HepG2 (cell line): Measurements from ENCODE around the gene RDM1. TPM values are rescaled to one million over a fixed set of nuclear protein-coding genes. Genes with fewer than 3 reads are reported as not detected.

Experiments
- ASH2L ChIP-seq: fragments of 300-600, 200-600 bp; sonication (generic); IDR thresholded peaks from 2 replicates; pipeline ENCODE4 v1.7.0; 2017; ENCODE audit warnings: low read depth, mild to moderate bottlenecking, moderate library complexity, mixed read lengths, low read length; ENCODE audit not compliant: insufficient read length
- ATF7-NPFF ChIP-seq: sonication (generic); formaldehyde crosslinking; IDR thresholded peaks from 2 replicates; pipeline ENCODE4 v1.8.1; 2023; ENCODE audit warnings: mild to moderate bottlenecking, low read depth, missing genetic modification reagents, moderate library complexity
- HIVEP1 ChIP-seq: sonication (generic); formaldehyde crosslinking; IDR thresholded peaks from 2 replicates; pipeline ENCODE4 v1.4.0; 2020; ENCODE audit warnings: mild to moderate bottlenecking, missing genetic modification reagents
- NR2F6 ChIP-seq, 2 experiments: IDR thresholded peaks; 2 replicates each; pipeline ENCODE4 v1.6.1; 2016; ENCODE audit warnings: antibody characterized with exemption in 1 of 2, mild to moderate bottlenecking in 1 of 2
- PAF1 ChIP-seq: IDR thresholded peaks from 2 replicates; pipeline ENCODE4 v1.6.1; 2016; ENCODE audit warnings: missing genetic modification reagents, missing compliant biosample characterization
- PCBP2 ChIP-seq: fragments of 200-400 bp; formaldehyde crosslinking; optimal IDR thresholded peaks from 2 replicates; pipeline ENCODE3; 2018; ENCODE audit warnings: low read length, low read depth; ENCODE audit not compliant: poor library complexity, severe bottlenecking
- SYNCRIP ChIP-seq: fragments of 200-400 bp; formaldehyde crosslinking; IDR thresholded peaks from 2 replicates; pipeline ENCODE4 v1.6.1; 2018; ENCODE audit warnings: mild to moderate bottlenecking, low read depth, low read length; ENCODE audit not compliant: insufficient read depth
- ZFYVE20 ChIP-seq: sonication (generic); formaldehyde crosslinking; IDR thresholded peaks from 2 replicates; pipeline ENCODE4 v1.8.0; 2023; ENCODE audit warnings: low read depth, mild to moderate bottlenecking, moderate library complexity, missing genetic modification reagents, borderline replicate concordance
- ZNF431 ChIP-seq: sonication (generic); formaldehyde crosslinking; IDR thresholded peaks from 2 replicates; pipeline ENCODE4 v1.9.0; 2022; ENCODE audit warnings: missing genetic modification reagents, low read depth, mild to moderate bottlenecking, borderline replicate concordance
- ZNF747 ChIP-seq: sonication (generic); formaldehyde crosslinking; IDR thresholded peaks from 2 replicates; pipeline ENCODE4 v1.8.1; 2023; ENCODE audit warnings: missing genetic modification reagents, mild to moderate bottlenecking, borderline replicate concordance
- ZNF883 ChIP-seq: sonication (generic); formaldehyde crosslinking; IDR thresholded peaks from 2 replicates; pipeline ENCODE4 v1.5.1; 2020; ENCODE audit warnings: mild to moderate bottlenecking, missing genetic modification reagents; ENCODE audit errors: not compliant biosample characterization
- polyA plus RNA-seq, 8 experiments: library from polyadenylated mRNA; depleted of rRNA in 3 of 8; stranded (reverse) in 7 of 8; unstranded in 1 of 8; fragments of >200 nt; fragmentation: Illumina TruSeq in 4 of 8; extraction: Trizol in 4 of 8; gene quantifications; 2 replicates each; pipeline versions ENCODE4 v1.2.1 to v1.2.3, GENCODE V29; 2011 to 2016; ENCODE audit warnings: low read depth in 4 of 8, missing spikeins in 1 of 8, mixed read lengths in 1 of 8; ENCODE audit not compliant: insufficient read depth in 1 of 8
- total RNA-seq, 5 experiments: library from RNA; depleted of rRNA; stranded (reverse); fragments of >200 nt; fragmentation: Illumina TruSeq; extraction: Trizol; gene quantifications; 2 replicates each; pipeline ENCODE4 v1.2.3, GENCODE V29; 2016; ENCODE audit warnings: low read depth in 1 of 5
- TF ChIP-seq, protein P1 (sequence below): sonication (generic); formaldehyde crosslinking; IDR thresholded peaks from 2 replicates; pipeline ENCODE4 v1.5.0; 2020; ENCODE audit warnings: mild to moderate bottlenecking, missing genetic modification reagents
- TF ChIP-seq, protein P2 (sequence below): IDR thresholded peaks from 2 replicates; pipeline ENCODE4 v1.6.1; 2016; ENCODE audit warnings: low read depth, borderline replicate concordance
- TF ChIP-seq, protein P3 (sequence below): IDR thresholded peaks from 2 replicates; pipeline ENCODE4 v1.6.1; 2012; ENCODE audit warnings: low read length, improper control_type of control experiment
- TF ChIP-seq, protein P4 (sequence below): sonication (generic); formaldehyde crosslinking; IDR thresholded peaks from 2 replicates; pipeline ENCODE4 v1.4.0; 2020; ENCODE audit warnings: missing genetic modification reagents, mild to moderate bottlenecking, borderline replicate concordance
- TF ChIP-seq, protein P5 (sequence below): sonication (generic); formaldehyde crosslinking; IDR thresholded peaks from 2 replicates; pipeline ENCODE4 v1.4.0; 2020; ENCODE audit warnings: mild to moderate bottlenecking, missing genetic modification reagents, borderline replicate concordance
- TF ChIP-seq, protein P6 (sequence below): sonication (generic); formaldehyde crosslinking; IDR thresholded peaks from 2 replicates; pipeline ENCODE4 v1.4.0; 2020; ENCODE audit warnings: missing genetic modification reagents

Gene RDM1
- total and polyA plus RNA-seq, 2 of the 13 experiments (the other 11 are each of a cell fraction or from before 2014, with no cell fraction given) = 0.28 to 0.40 TPM

DNA sequence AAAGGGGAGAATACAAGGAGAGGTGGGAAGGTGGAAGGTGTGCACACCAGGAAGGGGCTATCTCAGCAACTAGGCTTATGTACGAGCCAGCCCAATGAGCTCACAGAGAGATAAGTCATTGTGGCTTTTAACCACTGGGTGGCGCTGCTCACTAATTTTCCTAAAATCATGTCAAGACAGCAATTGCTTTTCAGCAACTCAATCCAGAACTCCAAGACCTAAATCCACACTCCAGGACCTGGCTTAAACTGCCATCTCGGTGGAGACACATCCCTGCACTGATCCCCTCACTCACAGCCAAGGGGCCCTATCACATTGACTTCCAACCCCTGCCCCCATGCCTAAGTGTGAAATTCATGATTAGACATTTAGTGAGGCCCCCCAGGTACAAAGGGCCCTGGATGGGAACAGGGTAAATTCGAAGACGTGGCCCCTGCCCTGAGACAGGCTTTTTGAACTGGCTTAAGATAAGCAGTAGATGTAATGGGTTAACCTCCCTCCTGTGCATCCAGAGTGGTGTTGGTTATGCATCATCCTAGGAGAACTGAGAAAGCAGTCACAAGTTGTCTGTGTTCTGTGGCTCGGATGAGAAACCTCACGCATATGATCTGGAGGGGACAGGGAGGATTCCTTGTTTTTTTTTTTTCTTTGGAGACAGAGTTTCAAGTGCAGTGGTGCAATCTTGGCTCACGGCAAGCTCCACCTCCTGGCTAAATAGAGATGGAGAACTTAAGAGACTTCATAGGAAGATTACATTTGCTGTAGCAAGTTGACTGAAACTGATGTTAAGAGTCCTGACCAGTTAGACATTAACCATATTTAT lies 39.2 kb upstream of the RDM1 start (continued):
- TF ChIP-seq, protein P1, sequence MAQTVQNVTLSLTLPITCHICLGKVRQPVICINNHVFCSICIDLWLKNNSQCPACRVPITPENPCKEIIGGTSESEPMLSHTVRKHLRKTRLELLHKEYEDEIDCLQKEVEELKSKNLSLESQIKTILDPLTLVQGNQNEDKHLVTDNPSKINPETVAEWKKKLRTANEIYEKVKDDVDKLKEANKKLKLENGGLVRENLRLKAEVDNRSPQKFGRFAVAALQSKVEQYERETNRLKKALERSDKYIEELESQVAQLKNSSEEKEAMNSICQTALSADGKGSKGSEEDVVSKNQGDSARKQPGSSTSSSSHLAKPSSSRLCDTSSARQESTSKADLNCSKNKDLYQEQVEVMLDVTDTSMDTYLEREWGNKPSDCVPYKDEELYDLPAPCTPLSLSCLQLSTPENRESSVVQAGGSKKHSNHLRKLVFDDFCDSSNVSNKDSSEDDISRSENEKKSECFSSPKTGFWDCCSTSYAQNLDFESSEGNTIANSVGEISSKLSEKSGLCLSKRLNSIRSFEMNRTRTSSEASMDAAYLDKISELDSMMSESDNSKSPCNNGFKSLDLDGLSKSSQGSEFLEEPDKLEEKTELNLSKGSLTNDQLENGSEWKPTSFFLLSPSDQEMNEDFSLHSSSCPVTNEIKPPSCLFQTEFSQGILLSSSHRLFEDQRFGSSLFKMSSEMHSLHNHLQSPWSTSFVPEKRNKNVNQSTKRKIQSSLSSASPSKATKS = no peak
- TF ChIP-seq SYNCRIP (no peak), PAF1 (CRISPR knock-in tag) (no peak), PCBP2 (no peak), ATF7-NPFF (CRISPR knock-in tag) (no peak), ZNF431 (CRISPR knock-in tag) (no peak), ZNF883 (no peak), HIVEP1 (CRISPR knock-in tag) (0 out of 2 replicates have a peak, but pooled peaks have one; percentile 31), ASH2L (no peak), ZNF747 (CRISPR knock-in tag) (no peak), NR2F6 (IDR thresholded peaks at IDR 0.05) (no peak), NR2F6 (CRISPR knock-in tag; IDR thresholded peaks at IDR 0.05) (no peak), ZFYVE20 (no peak)
- TF ChIP-seq, protein P2, sequence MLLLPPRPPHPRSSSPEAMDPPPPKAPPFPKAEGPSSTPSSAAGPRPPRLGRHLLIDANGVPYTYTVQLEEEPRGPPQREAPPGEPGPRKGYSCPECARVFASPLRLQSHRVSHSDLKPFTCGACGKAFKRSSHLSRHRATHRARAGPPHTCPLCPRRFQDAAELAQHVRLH (CRISPR knock-in tag) = no peak
- TF ChIP-seq, protein P3, sequence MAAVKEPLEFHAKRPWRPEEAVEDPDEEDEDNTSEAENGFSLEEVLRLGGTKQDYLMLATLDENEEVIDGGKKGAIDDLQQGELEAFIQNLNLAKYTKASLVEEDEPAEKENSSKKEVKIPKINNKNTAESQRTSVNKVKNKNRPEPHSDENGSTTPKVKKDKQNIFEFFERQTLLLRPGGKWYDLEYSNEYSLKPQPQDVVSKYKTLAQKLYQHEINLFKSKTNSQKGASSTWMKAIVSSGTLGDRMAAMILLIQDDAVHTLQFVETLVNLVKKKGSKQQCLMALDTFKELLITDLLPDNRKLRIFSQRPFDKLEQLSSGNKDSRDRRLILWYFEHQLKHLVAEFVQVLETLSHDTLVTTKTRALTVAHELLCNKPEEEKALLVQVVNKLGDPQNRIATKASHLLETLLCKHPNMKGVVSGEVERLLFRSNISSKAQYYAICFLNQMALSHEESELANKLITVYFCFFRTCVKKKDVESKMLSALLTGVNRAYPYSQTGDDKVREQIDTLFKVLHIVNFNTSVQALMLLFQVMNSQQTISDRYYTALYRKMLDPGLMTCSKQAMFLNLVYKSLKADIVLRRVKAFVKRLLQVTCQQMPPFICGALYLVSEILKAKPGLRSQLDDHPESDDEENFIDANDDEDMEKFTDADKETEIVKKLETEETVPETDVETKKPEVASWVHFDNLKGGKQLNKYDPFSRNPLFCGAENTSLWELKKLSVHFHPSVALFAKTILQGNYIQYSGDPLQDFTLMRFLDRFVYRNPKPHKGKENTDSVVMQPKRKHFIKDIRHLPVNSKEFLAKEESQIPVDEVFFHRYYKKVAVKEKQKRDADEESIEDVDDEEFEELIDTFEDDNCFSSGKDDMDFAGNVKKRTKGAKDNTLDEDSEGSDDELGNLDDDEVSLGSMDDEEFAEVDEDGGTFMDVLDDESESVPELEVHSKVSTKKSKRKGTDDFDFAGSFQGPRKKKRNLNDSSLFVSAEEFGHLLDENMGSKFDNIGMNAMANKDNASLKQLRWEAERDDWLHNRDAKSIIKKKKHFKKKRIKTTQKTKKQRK = no peak
- TF ChIP-seq, protein P4, sequence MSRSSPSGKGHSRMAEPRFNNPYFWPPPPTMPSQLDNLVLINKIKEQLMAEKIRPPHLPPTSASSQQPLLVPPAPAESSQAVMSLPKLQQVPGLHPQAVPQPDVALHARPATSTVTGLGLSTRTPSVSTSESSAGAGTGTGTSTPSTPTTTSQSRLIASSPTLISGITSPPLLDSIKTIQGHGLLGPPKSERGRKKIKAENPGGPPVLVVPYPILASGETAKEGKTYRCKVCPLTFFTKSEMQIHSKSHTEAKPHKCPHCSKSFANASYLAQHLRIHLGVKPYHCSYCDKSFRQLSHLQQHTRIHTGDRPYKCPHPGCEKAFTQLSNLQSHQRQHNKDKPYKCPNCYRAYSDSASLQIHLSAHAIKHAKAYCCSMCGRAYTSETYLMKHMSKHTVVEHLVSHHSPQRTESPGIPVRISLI (CRISPR knock-in tag) = no peak
- TF ChIP-seq, protein P5, sequence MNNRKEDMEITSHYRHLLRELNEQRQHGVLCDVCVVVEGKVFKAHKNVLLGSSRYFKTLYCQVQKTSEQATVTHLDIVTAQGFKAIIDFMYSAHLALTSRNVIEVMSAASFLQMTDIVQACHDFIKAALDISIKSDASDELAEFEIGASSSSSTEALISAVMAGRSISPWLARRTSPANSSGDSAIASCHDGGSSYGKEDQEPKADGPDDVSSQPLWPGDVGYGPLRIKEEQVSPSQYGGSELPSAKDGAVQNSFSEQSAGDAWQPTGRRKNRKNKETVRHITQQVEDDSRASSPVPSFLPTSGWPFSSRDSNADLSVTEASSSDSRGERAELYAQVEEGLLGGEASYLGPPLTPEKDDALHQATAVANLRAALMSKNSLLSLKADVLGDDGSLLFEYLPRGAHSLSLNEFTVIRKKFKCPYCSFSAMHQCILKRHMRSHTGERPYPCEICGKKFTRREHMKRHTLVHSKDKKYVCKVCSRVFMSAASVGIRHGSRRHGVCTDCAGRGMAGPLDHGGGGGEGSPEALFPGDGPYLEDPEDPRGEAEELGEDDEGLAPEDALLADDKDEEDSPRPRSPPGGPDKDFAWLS (CRISPR knock-in tag) = no peak
- TF ChIP-seq, protein P6, sequence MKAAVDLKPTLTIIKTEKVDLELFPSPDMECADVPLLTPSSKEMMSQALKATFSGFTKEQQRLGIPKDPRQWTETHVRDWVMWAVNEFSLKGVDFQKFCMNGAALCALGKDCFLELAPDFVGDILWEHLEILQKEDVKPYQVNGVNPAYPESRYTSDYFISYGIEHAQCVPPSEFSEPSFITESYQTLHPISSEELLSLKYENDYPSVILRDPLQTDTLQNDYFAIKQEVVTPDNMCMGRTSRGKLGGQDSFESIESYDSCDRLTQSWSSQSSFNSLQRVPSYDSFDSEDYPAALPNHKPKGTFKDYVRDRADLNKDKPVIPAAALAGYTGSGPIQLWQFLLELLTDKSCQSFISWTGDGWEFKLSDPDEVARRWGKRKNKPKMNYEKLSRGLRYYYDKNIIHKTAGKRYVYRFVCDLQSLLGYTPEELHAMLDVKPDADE (CRISPR knock-in tag) = no peak
